ENCODE data around the gene GPR183.

GRCh38 chr13:99299256-99299919 is 7.8 kb downstream of the GPR183 start:
- TF ChIP-seq POLR2AphosphoS5 (IDR thresholded peaks at IDR 0.05; ENCODE audit: low read depth, low read length) (no peak), JUND (IDR thresholded peaks at IDR 0.05) (no peak), CTCF (IDR thresholded peaks at IDR 0.05 in 2 of 3, conservative IDR thresholded peaks at IDR 0.05 in 1 of 3; ENCODE audit: borderline replicate concordance in 1 of 3, insufficient read depth in 1 of 3, low read depth in 2 of 3, low read length in 2 of 3) (no peak), FOSL1 (IDR thresholded peaks at IDR 0.05; ENCODE audit: low read depth) (no peak), RAD21 (IDR thresholded peaks at IDR 0.05; ENCODE audit: low read depth) (no peak), EZH2 (IDR thresholded peaks at IDR 0.05) (no peak), ATF3 (IDR thresholded peaks at IDR 0.05) (no peak), YY1 (IDR thresholded peaks at IDR 0.05; ENCODE audit: extremely low read depth, insufficient replicate concordance, low read depth, low read length) (no peak), POLR2A (IDR thresholded peaks at IDR 0.05; ENCODE audit: borderline replicate concordance, extremely low read depth, insufficient read depth, insufficient read length) (no peak), ELF1 (IDR thresholded peaks at IDR 0.05; ENCODE audit: borderline replicate concordance, low read depth) (no peak)

Data from HCT116 (cell line).